T1000 (cell line): ENCODE data around the gene FGGY.
"Not testable (repeated sequence)": the region's sequence is repeated elsewhere in the genome, so short reads cannot be mapped to it uniquely, and the experiment has no call there.

Source experiments
- DNase-seq: peaks from one replicate; lab custom pipeline; 2025; ENCODE audit warnings: mixed read lengths; lab: John Stamatoyannopoulos, UW

Gene FGGY

DNA sequence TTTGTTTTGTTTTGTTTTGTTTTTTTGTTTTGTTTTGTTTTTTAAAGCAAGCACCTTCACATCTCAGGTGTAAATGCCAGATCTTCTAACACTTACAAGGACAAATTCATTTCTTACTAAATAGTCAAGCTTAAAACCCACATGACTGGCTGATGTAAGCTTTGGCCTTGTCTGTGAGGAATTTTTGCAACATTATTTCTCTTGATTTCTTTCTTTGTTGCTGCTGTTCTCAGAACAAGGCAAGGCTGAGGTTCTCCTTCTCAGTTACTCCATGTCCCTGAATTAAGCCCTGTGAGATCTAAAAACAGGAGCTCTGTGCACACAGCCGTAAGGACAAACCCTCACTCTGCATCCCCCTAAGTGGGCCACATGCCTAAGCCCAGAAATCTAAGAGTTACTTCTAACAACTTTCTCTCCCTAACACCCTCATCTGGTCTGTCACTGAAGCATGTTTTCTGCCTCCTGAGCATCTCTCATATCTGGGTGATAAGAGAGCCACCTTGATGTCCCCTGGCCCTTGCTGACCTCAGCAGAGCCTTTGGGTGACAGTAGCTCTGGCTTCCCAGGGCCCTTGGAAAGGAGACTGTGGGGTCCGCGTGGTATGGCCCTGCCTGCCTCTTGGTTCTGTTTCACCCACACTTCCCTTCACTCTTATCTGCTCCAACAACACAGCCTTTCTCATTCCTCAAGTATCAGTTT, 436.7 kb downstream of the FGGY start:
- no peak for DNase-seq

DNA sequence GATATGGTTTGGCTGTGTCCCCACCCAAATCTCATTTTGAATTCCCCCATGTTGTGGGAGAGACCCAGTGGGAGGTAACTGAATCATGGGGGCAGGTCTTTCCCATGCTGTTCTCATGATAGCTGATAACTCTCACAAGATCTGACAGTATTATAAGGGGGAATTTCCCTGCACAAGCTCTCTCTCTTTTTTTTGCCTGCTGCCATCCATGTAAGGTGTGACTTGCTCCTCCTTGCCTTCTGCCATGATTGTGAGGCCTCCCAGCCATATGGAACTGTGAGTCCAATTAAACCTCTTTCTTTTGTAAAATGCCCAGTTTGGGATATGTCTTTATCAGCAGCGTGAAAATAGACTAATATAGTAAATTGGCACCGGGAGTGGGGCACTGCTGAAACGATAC, 439.0 kb downstream of the FGGY start:
- not testable (repeated sequence) for DNase-seq

DNA sequence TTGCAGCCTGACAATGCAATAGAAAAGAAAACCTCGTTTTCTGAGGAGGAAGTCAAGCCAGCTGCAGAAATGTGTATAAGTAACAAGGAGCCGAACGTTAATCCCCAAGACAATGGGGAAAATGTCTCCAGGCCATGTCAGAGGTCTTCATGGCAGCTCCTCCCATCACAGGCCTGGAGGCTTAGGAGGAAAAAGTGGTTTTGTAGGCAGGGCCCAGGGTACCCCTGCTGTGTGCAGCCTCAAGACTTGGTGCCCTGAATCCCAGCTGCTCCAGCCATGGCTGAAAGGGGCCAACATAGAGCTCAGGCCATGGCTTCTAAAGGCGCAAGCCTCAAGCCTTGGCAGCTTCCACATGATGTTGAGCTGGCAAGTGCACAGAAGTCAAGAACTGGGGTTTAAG, 439.9 kb downstream of the FGGY start:
- no peak for DNase-seq

DNA sequence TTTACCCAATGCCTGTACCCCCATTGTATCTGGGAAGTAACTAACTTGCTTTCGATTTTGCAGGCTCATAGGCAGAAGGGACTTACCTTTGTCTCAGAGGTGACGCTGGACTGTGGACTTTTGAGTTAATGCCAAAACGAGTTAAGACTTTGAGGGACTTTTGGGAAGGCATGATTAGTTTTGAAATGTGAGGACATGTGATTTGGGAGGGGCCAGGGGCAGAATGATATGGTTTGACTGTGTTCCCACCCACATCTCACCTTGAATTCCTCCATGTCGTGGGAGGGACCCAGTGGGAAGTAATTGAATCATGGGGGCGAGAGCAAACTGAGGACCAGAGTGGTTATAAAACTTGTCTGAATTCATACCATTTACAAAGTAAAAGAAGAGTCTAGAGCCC, 440.7 kb downstream of the FGGY start:
- no peak for DNase-seq

- DNase-seq = no peak
Observed at GRCh38 chr1:59738152-59738551, 441.3 kb downstream of the FGGY start.

DNA sequence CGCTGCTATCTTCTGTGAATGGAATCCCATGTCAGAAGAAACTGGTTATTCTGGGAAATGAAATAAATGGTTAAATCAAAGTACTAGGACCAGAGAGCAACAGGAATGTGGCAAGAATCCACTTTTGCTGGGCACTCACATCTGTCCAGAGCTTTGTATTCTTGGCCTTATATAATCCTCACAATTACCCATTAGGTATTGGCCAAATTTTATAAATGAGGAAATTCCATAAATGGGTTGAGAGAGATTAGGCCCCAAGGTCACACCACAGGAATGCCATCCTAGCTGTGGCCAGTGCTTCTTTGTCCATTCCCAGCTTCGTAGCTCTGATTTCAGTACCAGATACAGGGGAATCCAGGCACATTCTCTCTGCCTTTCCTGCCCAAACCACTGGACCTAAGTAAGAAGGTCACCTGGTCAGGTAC, 441.7 kb downstream of the FGGY start:
- DNase-seq = no peak

- DNase-seq = no peak
Observed at GRCh38 chr1:59739111-59739510, 442.2 kb downstream of the FGGY start.

DNA sequence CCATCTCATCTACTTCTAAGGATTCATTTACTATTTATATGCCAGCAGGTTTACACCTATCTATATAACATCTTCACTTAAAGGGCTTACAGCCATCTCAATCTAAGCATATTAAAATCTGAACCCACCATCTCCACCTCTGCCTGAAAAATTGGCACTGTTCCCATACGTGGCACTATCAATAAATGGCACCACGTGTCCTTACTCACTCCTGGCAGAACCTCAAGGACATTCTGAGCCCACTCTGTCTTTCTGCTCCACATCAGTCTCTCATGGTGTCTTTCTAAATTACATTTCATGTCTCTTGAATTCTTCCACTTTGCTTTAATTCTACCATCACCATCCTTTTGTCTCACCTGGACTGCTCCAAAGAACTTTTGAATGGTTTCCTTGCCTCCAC, 445.6 kb downstream of the FGGY start:
- no peak for DNase-seq

- DNase-seq = no peak
Observed at GRCh38 chr1:59743324-59744091, 446.6 kb downstream of the FGGY start.

GRCh38 chr1:59747420-59748024, 450.6 kb downstream of the FGGY start:
- DNase-seq = no peak

- no peak for DNase-seq
Observed at GRCh38 chr1:59748123-59748522, 451.2 kb downstream of the FGGY start.

DNA sequence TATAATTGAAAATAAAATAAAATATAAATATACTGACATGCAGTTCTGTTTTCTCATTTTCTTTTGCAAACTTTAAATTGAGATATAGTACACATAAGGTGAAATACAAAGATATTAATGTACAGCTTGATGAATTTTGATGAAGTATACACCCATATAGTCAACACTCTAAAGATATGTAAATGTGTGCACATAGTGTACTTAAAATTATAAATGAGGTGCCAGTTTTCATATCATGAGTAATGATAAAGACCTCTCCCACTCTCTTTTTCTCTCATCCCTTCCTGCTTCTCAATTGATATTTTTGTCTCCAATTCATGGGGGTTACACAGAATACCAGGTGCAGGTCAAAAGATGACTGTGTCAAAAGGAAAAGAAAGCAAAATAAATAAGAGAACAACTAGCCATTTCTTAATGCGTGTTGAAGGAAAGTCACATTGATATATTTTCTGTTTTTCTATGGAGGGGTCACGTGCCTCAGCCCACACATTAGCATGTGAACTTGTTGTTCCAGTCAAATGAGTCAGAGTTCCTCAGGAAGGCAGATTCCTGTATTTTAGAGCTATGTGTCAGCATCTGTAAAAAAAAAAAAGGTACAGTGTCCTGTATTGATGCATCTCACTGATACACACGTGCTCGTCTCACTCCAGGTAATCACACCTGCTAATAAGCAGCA, 453.6 kb downstream of the FGGY start:
- no peak for DNase-seq

GRCh38 chr1:59751004-59751395, 454.1 kb downstream of the FGGY start:
- DNase-seq = no peak

DNA sequence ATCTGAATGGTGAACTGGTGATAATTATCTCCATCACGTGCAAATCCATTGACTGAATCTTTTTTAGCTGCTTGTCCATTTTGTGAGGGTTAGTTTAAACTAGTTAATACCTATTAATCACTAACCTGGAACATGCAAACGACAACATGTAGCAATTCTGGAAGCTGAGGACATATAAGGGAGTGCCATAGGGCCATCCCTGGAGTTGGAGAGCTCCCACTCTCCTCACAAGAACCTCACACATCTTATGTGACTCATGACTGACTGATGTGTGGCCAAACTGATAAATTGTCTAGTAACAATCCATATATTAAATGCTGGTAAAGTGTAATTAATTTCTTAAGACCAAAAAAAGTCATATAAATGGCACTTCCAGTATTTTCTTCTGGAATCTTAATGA, 454.9 kb downstream of the FGGY start:
- DNase-seq = no peak

GRCh38 chr1:59752556-59753414, 455.9 kb downstream of the FGGY start:
- no peak for DNase-seq

DNA sequence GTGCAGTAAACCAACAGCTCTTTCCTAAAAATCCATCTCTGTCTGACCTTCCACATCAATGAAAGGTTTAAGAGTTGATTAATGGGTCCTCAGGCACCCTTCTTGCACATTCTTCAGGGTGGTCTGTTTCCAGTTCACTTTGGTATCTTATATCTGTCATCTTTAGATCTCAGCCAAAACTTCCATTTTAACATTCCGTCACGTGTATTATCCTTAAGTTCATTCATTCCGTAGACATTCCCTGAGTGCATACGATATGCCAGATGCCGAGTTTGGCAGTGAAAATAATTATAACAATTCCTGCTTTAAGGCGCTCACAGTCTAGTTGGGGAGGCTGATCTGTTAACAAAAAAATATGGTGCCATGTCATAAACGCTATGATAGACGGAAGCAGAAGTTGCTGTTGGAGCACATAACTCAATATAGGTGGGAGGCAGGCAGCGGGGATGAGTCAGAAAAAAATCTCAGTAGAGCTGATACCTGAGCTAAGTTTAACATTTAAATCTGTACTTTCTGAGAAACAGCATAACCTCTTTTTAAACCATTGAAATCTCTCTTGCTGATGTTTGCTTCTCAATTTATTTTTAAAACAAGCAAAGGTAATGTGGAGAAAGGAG, 458.3 kb downstream of the FGGY start:
- DNase-seq = no peak

- DNase-seq = no peak
Observed at GRCh38 chr1:59757197-59757747, 460.4 kb downstream of the FGGY start.

GRCh38 chr1:59759156-59759925, 462.4 kb downstream of the FGGY start:
- DNase-seq = peak; percentile 82

GRCh38 chr1:59761443-59761842, 464.5 kb downstream of the FGGY start:
- no peak for DNase-seq

DNA sequence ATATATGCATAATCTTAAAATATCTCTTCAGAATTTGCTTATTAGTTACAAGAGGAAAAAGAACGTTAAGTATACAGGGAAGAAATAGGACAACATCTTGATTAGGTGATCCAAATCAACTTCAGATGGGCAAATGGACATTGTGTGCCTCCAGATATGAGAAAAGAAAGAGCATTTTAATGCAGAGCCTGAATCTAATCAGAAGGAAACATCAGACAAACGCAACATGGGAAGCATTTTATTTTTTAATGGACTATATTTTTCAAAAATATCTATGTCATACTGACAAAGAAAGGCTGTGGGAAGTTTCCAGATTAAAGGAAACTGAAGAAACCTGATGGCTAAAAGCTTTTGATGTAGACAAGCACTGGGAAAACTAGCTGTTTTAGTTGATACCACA, 466.5 kb downstream of the FGGY start:
- no peak for DNase-seq
